AG08396 (cell line): ENCODE measurements around the gene STK25.
"Not testable (repeated sequence)": the region's sequence is repeated elsewhere in the genome, so short reads cannot be mapped to it uniquely, and the experiment has no call there.

Experiments used
- DNase-seq: peaks from one replicate; pipeline ENCODE4 v3.0.0; 2012; ENCODE audit warnings: low spot score, mixed read lengths

STK25 gene

GRCh38 chr2:241507430-241508239, 749 bp downstream of the STK25 start:
- peak; percentile 85 for DNase-seq

DNA sequence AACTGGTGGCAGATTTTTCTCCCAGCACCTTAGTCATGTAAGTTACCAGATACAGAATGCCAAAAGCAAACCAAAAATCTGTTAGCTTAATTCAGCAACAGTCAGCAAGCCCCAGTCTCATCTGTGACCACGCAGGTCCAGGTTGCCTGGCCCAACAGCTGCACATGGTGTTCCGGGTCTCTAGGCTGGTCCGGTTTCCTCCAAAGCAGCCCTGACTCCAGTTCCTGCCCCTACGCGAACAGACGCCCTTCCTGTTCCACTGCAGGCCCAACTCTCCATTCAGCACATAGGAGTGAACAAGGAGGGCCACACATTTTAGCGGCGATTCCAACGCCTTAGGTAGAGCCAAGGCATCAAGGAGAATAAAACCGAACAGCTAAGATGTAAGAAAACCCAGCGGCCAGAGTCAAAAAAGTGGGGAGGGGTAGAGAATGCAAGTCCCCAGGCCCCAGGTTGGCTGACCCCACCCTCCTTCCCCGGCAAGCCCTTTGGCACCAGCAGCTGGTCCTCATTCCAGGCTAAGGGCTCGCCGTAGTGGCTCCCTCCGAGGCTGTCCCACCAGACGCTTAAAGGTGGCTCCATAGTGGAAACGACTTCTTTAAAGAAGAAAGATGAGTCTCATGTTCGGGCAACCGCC, 1.5 kb downstream of the STK25 start:
- DNase-seq = no peak

- DNase-seq = not testable (repeated sequence)
These were observed 2.1 kb downstream of the STK25 start for GRCh38 chr2:241506317-241506716.

DNA sequence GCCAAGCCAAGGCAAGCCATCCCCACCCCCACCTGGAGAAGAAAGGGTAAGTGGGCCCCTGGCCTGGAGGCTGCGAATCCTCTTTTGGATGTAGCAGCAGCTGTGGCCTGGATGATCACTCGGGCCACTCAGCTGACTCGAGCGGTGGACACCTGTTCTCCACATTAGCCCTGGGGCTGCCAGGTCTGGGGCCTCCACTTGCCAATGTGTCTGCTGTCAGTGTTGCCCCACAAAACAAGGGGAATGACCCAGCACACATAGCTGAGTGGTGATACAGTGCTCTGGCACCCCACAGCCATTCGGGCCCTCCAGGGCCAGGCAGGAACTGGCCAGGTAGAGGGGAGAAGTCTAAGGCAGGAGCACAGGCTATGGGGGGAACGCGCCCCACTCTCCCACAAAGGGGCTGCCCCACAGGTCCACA, 2.6 kb downstream of the STK25 start:
- DNase-seq = no peak

GRCh38 chr2:241505086-241505780, 3.2 kb downstream of the STK25 start:
- DNase-seq = no peak

GRCh38 chr2:241503776-241504392, 4.5 kb downstream of the STK25 start:
- no peak for DNase-seq

- DNase-seq = no peak
These were observed 6.1 kb downstream of the STK25 start for GRCh38 chr2:241502281-241502680.

DNA sequence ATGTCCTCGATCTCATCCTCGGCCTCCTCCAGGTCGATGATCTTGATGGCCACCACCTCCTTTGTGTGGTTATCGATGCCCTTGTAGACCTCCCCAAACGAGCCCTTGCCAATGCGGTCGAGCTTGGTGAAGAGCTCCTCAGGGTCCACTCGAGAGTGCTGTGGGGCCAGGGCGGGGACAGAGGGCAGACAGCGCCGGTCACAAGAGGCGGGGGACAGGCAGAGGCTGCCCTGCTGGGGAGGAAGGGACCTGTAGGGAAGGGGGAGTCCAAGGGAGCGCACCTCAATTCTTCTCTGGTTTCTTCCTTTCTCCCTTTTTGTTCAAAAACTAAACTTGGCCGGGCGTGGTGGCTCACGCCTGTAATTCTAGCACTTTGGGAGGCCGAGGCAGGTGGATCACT, 6.8 kb downstream of the STK25 start:
- no peak for DNase-seq

GRCh38 chr2:241501099-241501541, 7.3 kb downstream of the STK25 start:
- no peak for DNase-seq

- DNase-seq = no peak
These were observed 7.9 kb downstream of the STK25 start for GRCh38 chr2:241500431-241500975.

GRCh38 chr2:241500016-241500415, 8.4 kb downstream of the STK25 start:
- DNase-seq = no peak

DNA sequence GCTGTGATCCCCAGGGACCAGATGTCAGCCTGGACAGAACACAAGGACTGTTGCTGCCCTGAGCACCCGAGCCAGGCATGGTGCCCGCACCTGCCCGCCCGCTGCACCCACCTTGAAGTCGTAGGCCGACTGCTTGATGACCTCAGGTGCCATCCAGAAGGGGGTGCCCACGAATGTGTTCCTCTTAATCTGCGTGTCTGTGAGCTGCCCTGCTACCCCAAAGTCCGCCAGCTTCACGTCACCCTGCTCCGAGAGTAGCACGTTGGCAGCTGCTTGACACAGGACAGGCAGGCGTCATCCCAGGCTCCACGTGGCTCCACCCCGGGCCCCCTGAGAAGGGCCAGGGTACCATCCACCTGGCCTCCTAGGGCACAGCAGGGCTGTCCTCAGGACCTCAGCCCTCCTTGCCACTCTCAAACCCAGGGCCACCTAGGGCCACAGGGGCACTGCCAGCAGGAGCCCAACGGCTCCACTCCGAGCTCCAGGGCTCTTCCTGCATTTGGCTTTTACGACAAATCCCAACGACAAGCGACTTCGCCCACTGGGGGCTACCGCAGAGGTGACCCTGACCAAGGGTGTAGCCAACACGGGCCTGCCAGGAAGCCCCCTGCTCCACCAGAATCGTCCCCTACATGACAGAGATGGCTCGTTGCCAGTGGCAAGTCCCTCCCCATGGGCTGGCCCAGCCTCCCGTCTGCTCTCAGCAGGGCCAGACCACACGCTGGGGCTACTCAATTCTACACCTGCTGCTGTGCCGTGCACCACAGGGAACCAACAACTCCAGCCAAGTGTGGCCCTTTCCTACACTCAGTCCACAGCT, 9.0 kb downstream of the STK25 start:
- no peak for DNase-seq

DNA sequence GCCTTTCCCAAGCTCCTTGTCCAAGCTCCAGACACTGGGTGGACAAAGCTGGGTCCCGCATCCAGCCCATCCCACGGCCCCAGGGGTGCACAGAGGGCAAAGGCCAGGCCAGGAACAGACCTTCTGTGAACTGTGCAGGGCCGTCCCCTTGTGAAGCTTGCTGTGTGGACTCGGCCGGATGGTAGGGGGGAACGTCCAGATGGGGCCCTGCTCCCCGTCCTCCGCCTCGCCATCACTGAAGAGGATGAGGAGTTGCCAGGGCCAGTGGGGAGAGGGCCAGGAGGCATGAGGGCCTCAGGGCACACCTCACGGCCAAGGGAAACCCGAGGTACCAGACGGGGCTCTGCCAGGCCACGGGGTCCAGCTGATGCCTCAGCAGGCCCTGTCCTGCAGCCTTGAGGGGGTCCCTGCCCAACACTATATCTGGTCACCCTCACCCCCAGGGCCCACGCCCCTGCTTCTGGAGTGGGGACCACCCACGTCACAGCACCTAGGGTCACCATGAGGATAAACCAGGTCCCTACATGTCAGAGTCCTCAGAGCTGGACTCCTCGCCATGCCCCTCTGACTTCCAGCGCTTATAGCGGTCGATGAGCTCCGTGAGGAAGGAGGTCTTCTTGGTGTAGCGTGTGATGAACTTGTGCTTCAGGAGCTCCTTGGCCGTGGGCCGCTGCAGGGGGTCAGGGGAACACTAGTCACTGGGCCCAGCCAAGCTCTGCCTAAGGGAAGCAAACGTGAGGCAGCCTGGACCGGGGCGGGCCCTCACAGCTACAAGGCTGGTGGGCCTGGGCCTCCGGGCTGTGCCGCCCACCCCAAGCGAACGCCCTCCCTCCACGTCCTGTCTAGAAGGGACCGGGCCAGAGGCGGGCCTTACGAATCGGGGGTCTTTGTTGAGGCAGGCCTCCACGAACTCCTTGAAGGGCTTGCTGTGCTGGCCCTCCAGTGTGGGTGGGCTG, 10.0 kb downstream of the STK25 start:
- no peak for DNase-seq

DNA sequence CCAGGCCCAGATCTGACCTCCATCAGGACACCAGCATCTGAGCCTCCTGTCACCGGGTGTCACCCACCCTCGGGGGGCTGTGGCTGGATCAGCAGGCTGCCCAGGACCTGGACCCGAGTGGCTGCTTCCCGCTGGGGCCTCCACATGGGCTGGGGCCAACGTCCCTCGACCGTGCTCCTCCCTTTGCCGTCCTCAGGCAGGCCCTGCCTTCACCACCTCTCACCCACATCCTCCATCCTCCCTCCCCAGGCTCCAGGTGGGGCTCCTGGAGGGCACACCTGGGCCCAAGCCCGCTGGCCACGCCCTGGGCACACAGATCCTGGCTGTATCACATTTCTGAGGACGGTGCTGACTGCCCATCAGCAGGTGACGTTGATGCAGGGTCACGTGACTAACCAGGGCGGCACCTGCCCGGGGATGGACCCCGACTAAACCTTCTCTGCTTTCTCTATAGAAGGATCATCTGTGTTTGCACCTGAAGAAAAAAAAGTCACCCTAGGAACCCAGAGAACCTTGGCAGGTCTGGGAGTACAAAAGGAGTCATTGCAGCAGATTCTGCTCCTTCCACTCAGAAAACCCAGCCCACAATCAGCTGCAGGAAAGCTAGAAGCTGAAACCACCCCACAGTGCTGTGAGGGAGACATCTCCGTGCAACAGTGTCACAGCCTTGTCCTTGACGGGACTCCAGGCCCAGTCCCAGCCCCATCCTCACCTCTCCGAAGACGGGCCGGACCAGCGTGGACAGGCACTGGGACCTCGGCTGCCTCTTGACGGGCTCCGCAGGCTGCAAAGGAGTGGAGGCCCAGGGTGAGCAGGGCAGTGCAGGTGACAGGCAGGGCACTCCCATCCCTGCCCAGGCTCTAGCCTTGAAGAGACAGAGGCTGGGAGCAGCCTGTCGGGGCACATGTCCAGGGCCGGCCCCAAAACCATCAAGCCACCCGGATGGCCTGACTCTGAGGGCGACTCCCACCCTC, 11.2 kb downstream of the STK25 start:
- no peak for DNase-seq

GRCh38 chr2:241496003-241496707, 12.2 kb downstream of the STK25 start:
- no peak for DNase-seq

GRCh38 chr2:241495172-241496002, 13.0 kb downstream of the STK25 start:
- DNase-seq = no peak

DNA sequence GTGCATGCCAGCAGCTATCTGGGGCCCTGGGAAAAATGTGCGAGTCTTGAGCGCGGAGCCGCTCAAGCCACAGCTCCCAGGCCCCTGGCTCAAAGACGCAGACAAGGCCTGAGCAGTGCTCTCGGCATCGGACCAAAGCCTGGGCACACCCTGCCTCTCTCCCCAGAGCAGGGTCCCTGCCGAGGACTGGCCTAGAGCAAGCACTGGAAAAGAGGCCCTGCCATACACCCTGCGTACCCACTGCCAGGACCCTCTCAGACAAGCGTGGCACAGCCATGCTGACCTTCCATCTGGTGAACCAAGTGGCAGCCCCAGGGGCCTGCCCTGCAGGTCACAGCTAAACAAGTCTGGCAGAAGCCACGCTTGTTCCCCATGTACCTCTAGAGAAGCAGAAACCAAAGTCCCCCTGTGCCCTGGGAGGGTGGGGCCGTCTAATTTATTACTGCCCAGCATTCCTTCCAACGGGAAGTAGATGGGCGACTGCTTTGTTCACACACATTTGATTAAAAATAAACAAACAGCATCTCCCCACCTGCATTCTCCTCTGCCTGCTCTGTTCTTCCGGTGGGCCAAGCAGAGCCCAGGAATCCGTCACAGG, 14.0 kb downstream of the STK25 start:
- no peak for DNase-seq
